ENCODE data around the gene ZMIZ1.

ZMIZ1 gene

DNA sequence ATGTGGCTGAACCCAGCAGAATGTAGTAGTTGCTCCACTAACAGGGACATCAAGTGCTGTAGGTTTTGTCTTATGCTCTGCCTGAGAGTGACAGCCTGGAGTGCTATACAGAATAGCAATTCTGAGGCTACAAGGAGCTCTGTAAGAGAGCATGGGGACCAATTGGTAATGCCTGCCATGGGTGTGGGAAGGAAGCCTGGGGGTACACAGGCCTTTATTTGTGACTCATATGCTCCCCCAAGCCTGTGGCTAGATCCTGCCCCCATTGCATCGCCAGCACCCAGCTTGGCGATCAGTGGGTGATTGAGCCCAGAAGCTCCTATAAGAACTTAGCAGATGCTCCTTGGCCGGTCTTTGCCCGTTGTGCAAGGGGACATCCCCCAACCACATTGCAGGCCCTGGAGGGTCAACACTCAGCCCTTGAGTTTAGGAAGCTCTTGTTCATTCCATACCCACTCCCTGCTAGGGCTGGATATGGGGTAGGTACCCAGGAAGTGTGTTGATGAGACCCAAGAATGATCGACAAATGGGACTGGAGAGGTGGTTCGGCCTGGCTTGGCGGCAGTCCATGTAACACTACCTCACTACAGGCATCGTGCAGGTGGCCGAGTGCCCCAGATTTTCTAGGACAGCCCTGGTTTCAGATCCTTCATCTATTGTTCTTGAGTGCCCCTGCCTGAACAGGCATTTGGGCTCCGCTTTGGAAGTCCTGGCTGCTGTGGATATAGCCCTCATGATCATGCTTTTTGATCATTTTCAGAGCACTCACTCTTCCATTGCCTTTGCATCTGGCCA, 37.7 kb downstream of the ZMIZ1 start:
- H3K4me3 ChIP-seq (ENCODE audit: low read length) = no peak overlapping the region
- no peak for DNase-seq (ENCODE audit: low read depth)
- TF ChIP-seq, protein P1, sequence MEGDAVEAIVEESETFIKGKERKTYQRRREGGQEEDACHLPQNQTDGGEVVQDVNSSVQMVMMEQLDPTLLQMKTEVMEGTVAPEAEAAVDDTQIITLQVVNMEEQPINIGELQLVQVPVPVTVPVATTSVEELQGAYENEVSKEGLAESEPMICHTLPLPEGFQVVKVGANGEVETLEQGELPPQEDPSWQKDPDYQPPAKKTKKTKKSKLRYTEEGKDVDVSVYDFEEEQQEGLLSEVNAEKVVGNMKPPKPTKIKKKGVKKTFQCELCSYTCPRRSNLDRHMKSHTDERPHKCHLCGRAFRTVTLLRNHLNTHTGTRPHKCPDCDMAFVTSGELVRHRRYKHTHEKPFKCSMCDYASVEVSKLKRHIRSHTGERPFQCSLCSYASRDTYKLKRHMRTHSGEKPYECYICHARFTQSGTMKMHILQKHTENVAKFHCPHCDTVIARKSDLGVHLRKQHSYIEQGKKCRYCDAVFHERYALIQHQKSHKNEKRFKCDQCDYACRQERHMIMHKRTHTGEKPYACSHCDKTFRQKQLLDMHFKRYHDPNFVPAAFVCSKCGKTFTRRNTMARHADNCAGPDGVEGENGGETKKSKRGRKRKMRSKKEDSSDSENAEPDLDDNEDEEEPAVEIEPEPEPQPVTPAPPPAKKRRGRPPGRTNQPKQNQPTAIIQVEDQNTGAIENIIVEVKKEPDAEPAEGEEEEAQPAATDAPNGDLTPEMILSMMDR (conservative IDR thresholded peaks at IDR 0.05; ENCODE audit: low read depth, low read length) = no peak

DNA sequence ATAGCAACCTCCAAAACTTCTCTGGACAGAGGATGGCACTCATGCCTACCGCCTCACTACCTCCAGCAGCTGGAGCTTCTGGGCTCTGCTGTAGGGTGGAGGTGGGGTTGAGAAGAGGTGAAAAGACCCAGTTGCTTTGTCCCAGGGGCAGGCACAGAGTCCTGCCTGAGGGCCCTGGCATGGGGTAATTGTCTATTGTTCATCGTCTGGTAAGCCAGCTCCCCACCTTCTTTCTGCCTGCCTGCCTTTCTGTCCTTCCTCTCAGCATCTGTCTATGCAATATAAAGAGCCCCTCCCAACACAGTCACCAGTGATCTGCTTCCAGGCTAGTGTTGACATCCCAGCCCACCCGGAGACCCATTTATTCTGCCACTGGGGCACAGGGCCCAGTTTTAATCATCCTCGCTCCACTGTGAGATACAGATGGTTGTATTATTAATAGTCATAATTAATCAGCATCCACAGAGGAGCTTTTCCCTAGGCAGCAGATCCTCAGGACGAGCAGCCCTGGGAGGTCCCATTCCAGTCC, 39.0 kb downstream of the ZMIZ1 start:
- no peak for DNase-seq (ENCODE audit: low read depth)
- TF ChIP-seq, protein P1 (conservative IDR thresholded peaks at IDR 0.05; ENCODE audit: low read depth, low read length) = no peak

DNA sequence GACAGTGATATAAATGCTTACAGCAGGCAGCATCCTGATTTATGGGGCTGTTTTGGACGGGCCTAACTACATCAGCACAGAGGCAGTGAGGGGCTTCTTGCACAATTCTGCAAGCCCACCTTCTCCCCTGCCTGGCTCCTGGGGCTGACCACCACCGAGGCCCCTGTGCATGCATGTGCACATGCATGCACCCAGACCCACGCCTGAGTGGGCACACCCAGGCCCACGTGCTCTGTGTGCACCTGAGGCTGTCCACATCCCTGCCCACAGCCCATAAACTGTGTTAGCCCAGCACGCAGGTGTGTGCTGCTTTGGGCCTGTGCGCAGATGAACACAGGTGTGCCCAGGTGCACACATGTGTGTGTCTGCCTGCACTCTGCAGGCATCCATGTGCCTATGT, 40.0 kb downstream of the ZMIZ1 start:
- no peak overlapping the region for H3K4me3 ChIP-seq (ENCODE audit: low read length)
- no peak for DNase-seq (ENCODE audit: low read depth)
- TF ChIP-seq, protein P1 (conservative IDR thresholded peaks at IDR 0.05; ENCODE audit: low read depth, low read length) = no peak

More for the DNA sequence above, 39.0 kb downstream of the ZMIZ1 start:
- no peak overlapping the region for H3K4me3 ChIP-seq (ENCODE audit: low read length)

DNA sequence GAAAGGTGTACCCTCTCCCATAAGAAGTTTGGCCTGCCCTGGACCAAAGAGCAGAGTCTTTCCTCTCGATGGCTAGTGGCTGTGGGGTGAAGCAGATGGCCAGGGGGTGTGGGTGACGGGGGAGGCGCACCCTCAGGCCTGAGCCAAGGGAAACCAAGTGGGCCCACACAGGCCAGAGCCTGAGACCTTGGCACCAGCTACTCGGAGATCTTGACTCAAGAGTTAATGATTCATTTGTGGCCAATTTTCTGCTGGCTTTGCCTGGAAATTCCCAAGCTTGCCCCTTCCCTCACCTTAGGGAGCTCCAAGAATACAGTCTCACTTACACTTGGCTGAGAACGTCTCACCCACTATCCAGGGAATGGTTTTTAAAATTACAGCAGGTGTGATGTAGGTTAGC, 42.7 kb downstream of the ZMIZ1 start:
- TF ChIP-seq, protein P1 (conservative IDR thresholded peaks at IDR 0.05; ENCODE audit: low read depth, low read length) = no peak
- DNase-seq (ENCODE audit: low read depth) = no peak

DNA sequence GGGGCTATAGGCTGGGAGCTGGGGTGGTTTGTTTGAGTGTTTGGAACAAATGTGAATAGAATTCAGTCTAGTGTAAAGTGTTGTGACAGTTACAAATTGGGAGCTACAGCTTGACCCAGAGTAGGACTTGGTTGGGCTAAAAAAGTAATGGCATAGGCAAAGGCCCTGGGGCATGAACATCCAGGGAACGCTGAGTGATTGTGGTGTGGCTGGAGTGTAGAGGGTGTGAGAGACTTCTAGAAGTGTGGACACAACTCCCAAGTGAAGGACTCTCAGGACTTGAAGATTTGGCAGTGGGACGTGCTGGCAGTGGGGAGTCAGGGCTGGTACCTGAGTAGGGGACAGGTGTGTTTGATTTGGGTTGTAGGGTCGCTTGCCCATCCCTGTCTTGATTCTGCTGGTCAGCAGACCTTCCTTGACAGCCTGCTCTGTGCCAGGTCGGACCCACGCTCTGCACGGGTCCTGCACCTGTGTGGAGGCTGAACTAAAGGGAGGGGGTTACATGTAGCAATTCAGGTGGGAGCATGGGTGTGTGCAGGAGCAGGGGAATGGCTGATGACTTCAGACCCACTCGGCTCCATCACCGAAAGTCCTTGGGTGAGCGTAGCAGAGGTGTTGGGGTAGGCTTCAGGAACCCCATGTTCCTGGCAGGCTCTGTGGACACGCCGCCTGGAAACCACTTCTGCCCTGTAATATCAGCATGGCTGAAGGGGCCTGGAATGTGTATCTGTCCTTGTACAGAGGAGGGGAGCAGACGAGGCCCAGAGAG, 43.3 kb downstream of the ZMIZ1 start:
- H3K4me3 ChIP-seq (ENCODE audit: low read length) = no peak overlapping the region
- no peak for DNase-seq (ENCODE audit: low read depth)
- TF ChIP-seq, protein P1 (conservative IDR thresholded peaks at IDR 0.05; ENCODE audit: low read depth, low read length) = no peak

More for the DNA sequence above, 42.7 kb downstream of the ZMIZ1 start:
- no peak overlapping the region for H3K4me3 ChIP-seq (ENCODE audit: low read length)

DNA sequence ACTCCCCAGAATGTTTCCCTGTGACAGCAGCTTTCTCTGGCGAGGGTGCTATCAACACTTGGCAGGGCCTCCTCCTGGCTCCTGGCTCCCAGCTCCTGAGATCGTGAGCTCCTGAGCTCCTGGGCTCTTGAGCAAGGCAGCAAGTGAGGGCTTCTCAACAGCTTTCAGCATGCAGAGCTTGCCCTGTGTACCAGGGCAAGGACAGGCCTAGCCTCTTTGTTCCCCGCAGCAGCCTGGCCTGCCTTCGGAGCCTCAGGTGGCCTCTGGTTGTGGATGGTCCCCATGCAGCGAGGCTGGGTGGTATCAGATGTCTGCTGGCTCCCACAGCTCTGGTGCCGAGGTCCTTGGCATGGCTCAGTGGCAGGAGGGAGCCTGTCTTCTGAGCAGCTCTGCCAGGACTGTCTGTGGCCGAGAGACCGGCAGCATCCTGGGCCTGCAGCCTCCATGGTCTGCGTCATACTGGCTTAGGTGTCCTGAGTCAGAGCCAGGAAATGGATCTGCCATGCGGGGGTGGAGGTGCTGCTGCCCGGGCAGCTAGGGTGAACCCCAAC, 44.2 kb downstream of the ZMIZ1 start:
- no peak overlapping the region for H3K4me3 ChIP-seq (ENCODE audit: low read length)
- TF ChIP-seq, protein P1 (conservative IDR thresholded peaks at IDR 0.05; ENCODE audit: low read depth, low read length) = no peak
- DNase-seq (ENCODE audit: low read depth) = no peak

Data from retinal pigment epithelial cell (primary cell).